Caco-2 (cell line): Measurements from ENCODE around the gene KIF3A. TPM values are rescaled to one million over a fixed set of nuclear protein-coding genes. Genes with fewer than 3 reads are reported as not detected.

ENCODE experiments used
- BruUV-seq: library from RNA; stranded (reverse); fragments of 400-500 nt; replicated peaks from 2 replicates; lab custom pipeline; 2021; lab: Mats Ljungman, UMichigan
- CTCF ChIA-PET: fragments of 300-600 bp; sonication (Branson Sonifier 250); formaldehyde crosslinking; loops from one replicate; lab custom pipeline; 2022; ENCODE audit warnings: antibody characterized with exemption; lab: Charles Lee
- POLR2A ChIA-PET: fragments of 300-600 bp; sonication (Branson Sonifier 250); formaldehyde crosslinking; loops from one replicate; lab custom pipeline; 2022; ENCODE audit warnings: antibody characterized with exemption; lab: Charles Lee
- DNase-seq, 2 experiments: peaks; one replicate each; pipeline versions ENCODE4 v3.0.0 to v3.0.0-alpha.2; 2020 to 2022
- H3K27me3 ChIP-seq: replicated peaks from 2 replicates; pipeline ENCODE4 v1.6.0; 2011; ENCODE audit warnings: low read length; ENCODE audit not compliant: control insufficient read depth, insufficient read depth
- H3K36me3 ChIP-seq: 2 replicates; pipeline ENCODE4 v1.5.1; 2011; ENCODE audit warnings: low read length; ENCODE audit not compliant: control insufficient read depth, insufficient read depth
- H3K4me1 ChIP-seq: fragments of 250-450 bp; sonication (Bioruptor Pico); 2 replicates; pipeline ENCODE4 v1.5.1; 2020; ENCODE audit warnings: mild to moderate bottlenecking
- H3K4me3 ChIP-seq: 2 replicates; pipeline ENCODE4 v1.5.1; 2011; ENCODE audit warnings: low read depth, mild to moderate bottlenecking, control low read depth, low read length
- H3K9me3 ChIP-seq: fragments of 250-450 bp; sonication (Bioruptor Pico); 2 replicates; pipeline ENCODE4 v1.5.1; 2020; ENCODE audit warnings: mild to moderate bottlenecking, moderate library complexity
- H3K27ac Mint-ChIP-seq: one replicate; pipeline ENCODE4 v1.8.0; 2022; ENCODE audit warnings: mixed read lengths; ENCODE audit not compliant: unreplicated experiment
- H3K27me3 Mint-ChIP-seq: one replicate; pipeline ENCODE4 v1.8.0; 2022; ENCODE audit warnings: mixed read lengths; ENCODE audit not compliant: insufficient read depth, unreplicated experiment
- H3K36me3 Mint-ChIP-seq: one replicate; pipeline ENCODE4 v1.8.0; 2022; ENCODE audit warnings: mild to moderate bottlenecking, mixed read lengths; ENCODE audit not compliant: insufficient read depth, unreplicated experiment
- H3K4me1 Mint-ChIP-seq: one replicate; pipeline ENCODE4 v1.8.0; 2022; ENCODE audit warnings: low read depth, mixed read lengths; ENCODE audit not compliant: unreplicated experiment
- H3K4me3 Mint-ChIP-seq: one replicate; pipeline ENCODE4 v1.8.0; 2022; ENCODE audit warnings: mild to moderate bottlenecking, moderate library complexity, mixed read lengths; ENCODE audit not compliant: unreplicated experiment
- H3K9me3 Mint-ChIP-seq: one replicate; pipeline ENCODE4 v1.8.0; 2022; ENCODE audit warnings: mixed read lengths; ENCODE audit not compliant: unreplicated experiment
- CTCF ChIP-seq, 2 experiments: fragments of 200-600 bp in 1 of 2; IDR thresholded peaks; 1 replicate in 1 of 2; 2 replicates in 1 of 2; pipeline versions ENCODE4 v1.5.1 to v1.8.0; 2011 to 2022; ENCODE audit warnings: antibody characterized with exemption in 1 of 2, control low read depth in 1 of 2, inconsistent platforms in 1 of 2, low read depth in 1 of 2, low read length in 1 of 2, mild to moderate bottlenecking in 1 of 2, moderate library complexity in 1 of 2; ENCODE audit not compliant: insufficient read depth in 1 of 2, severe bottlenecking in 1 of 2, unreplicated experiment in 1 of 2
- intact Hi-C: fragments of 100-400 bp; cut with micrococcal nuclease; formaldehyde crosslinking; loops from one replicate; pipeline ENCODE4 v1.10.0; 2022; ENCODE audit not compliant: unreplicated experiment
- total RNA-seq: library from RNA; stranded (reverse); gene quantifications from 2 replicates; pipeline ENCODE4 v1.2.3, GENCODE V29; 2022

The KIF3A gene
- total RNA-seq, 1 experiment from 2014 or later = 12.7 TPM

- CTCF ChIA-PET = interaction anchor here (0.9 to 1.0 kb wide), 2 partner anchors 72 kb away, joined by 3 to 4 read pairs; no protein-coding TSS in a partner anchor
- no peak overlapping the region for H3K4me3 Mint-ChIP-seq
- H3K9me3 Mint-ChIP-seq = peaks cover 6% of the 10 kb centered on the region
- no peaks in the 10 kb centered on the region for H3K4me1 Mint-ChIP-seq
- intact Hi-C loops = no loop called here
- Histone ChIP-seq H3K36me3 (no peaks in the 10 kb centered on the region), H3K27me3 (no peaks in the 10 kb centered on the region), H3K4me1 (no peaks in the 10 kb centered on the region), H3K4me3 (no peak overlapping the region), H3K9me3 (no peaks in the 10 kb centered on the region)
- peaks cover 8% of the 10 kb centered on the region for H3K27me3 Mint-ChIP-seq
- POLR2A ChIA-PET = no interaction called here
- BruUV-seq = no TSS peak
- H3K27ac Mint-ChIP-seq = no peak overlapping the region
- no peak for DNase-seq
- H3K36me3 Mint-ChIP-seq = peaks cover 6% of the 10 kb centered on the region
- no peak for TF ChIP-seq CTCF (IDR thresholded peaks at IDR 0.05; ENCODE audit: insufficient read depth in 1 of 2, low read depth in 1 of 2, low read length in 1 of 2, severe bottlenecking in 1 of 2, unreplicated experiment in 1 of 2)
Measured at GRCh38 chr5:132747616-132748440, 10.5 kb upstream of the KIF3A start.

- ChIA-PET POLR2A (no interaction called here), CTCF (interaction anchor here (1.0 kb wide), 1 partner anchor 73 kb away, joined by 3 read pairs; no protein-coding TSS in a partner anchor)
- Mint-ChIP-seq H3K4me3 (peak within 1 kb of the TSS; percentile 35), H3K9me3 (peaks cover 7% of the 10 kb centered on the region), H3K27me3 (peaks cover 8% of the 10 kb centered on the region), H3K27ac (no peak within 1 kb of the TSS), H3K4me1 (no peaks in the 10 kb centered on the region), H3K36me3 (no peaks in the 10 kb centered on the region)
- DNase-seq = peak in 1 of 2 experiments; percentile 14
- Histone ChIP-seq H3K36me3 (no peaks in the 10 kb centered on the region), H3K27me3 (no peaks in the 10 kb centered on the region), H3K4me3 (peak within 1 kb of the TSS; percentile 21; the same call in 1 of the 2 replicates), H3K9me3 (no peaks in the 10 kb centered on the region), H3K4me1 (no peaks in the 10 kb centered on the region)
- peak in 1 of 2 experiments; percentile 16 for TF ChIP-seq CTCF (IDR thresholded peaks at IDR 0.05; ENCODE audit: insufficient read depth in 1 of 2, low read depth in 1 of 2, low read length in 1 of 2, severe bottlenecking in 1 of 2, unreplicated experiment in 1 of 2)
- intact Hi-C loops = no loop called here
- no TSS peak for BruUV-seq
Measured at GRCh38 chr5:132746954-132747615, 9.7 kb upstream of the KIF3A start, which contains the start of gene CCNI2. Gene CCNI2, plus strand, starts transcription at chr5:132747426. Its CDS starts 70 bp downstream, at chr5:132747496.

- Mint-ChIP-seq H3K27ac (no peak overlapping the region), H3K4me1 (no peaks in the 10 kb centered on the region), H3K27me3 (peaks cover 8% of the 10 kb centered on the region), H3K36me3 (no peaks in the 10 kb centered on the region), H3K9me3 (peaks cover 7% of the 10 kb centered on the region), H3K4me3 (peak overlapping the region; percentile 35)
- Histone ChIP-seq H3K27me3 (no peaks in the 10 kb centered on the region), H3K4me3 (no peak overlapping the region; the same call in 1 of the 2 replicates), H3K4me1 (no peaks in the 10 kb centered on the region), H3K9me3 (no peaks in the 10 kb centered on the region), H3K36me3 (no peaks in the 10 kb centered on the region)
- intact Hi-C loops = no loop called here
- ChIA-PET POLR2A (no interaction called here), CTCF (no interaction called here)
- TF ChIP-seq CTCF (IDR thresholded peaks at IDR 0.05; ENCODE audit: insufficient read depth in 1 of 2, low read depth in 1 of 2, low read length in 1 of 2, severe bottlenecking in 1 of 2, unreplicated experiment in 1 of 2) = no peak
- no TSS peak for BruUV-seq
- DNase-seq = no peak
Measured at GRCh38 chr5:132746592-132746953, 9.2 kb upstream of the KIF3A start.
